PC-3 (cell line): ENCODE results near the gene ZNF281. TPM values are rescaled to one million over a fixed set of nuclear protein-coding genes. Genes with fewer than 3 reads are reported as not detected.

Experiments used
- ATAC-seq: fragments of 200-7000 bp; cut with Tn5 transposase; 2 replicates; pipeline ENCODE4 v1.9.1; 2020; ENCODE audit warnings: mild to moderate bottlenecking, moderate library complexity
- BruUV-seq: library from RNA; stranded (reverse); fragments of 400-500 nt; replicated peaks from 2 replicates; lab custom pipeline; 2021; lab: Mats Ljungman, UMichigan
- CTCF ChIA-PET: fragments of 300-600 bp; sonication (Branson Sonifier 250); formaldehyde crosslinking; loops from one replicate; lab custom pipeline; 2022; ENCODE audit warnings: antibody characterized with exemption; lab: Charles Lee
- POLR2A ChIA-PET: fragments of 300-600 bp; sonication (Branson Sonifier 250); formaldehyde crosslinking; loops from one replicate; lab custom pipeline; 2022; ENCODE audit warnings: antibody characterized with exemption; ENCODE audit not compliant: unreplicated experiment; lab: Charles Lee
- DNase-seq: peaks from one replicate; pipeline ENCODE4 v3.0.0-alpha.2; 2015
- H2AFZ ChIP-seq: fragments of 300-600 bp; sonication (generic); 2 replicates; pipeline ENCODE4 v1.6.0; 2016; ENCODE audit warnings: antibody characterized with exemption, low read length
- H3F3A ChIP-seq: fragments of 300-600 bp; sonication (generic); one replicate; pipeline ENCODE4 v1.6.0; 2017; ENCODE audit warnings: antibody characterized with exemption, low read length, control low read depth, mild to moderate bottlenecking; ENCODE audit not compliant: unreplicated experiment
- H3K27ac ChIP-seq: fragments of 300-600 bp; sonication (generic); 2 replicates; pipeline ENCODE4 v1.5.1; 2016; ENCODE audit warnings: mild to moderate bottlenecking, low read length
- H3K27me3 ChIP-seq: fragments of 300-600 bp; sonication (generic); 2 replicates; pipeline ENCODE4 v1.6.1; 2016; ENCODE audit warnings: low read length, mixed read lengths
- H3K36me3 ChIP-seq: fragments of 300-600 bp; sonication (generic); 2 replicates; pipeline ENCODE4 v1.6.1; 2016; ENCODE audit warnings: low read depth, mixed run types, low read length, mixed read lengths
- H3K4me1 ChIP-seq: fragments of 300-600 bp; sonication (generic); 2 replicates; pipeline ENCODE4 v1.5.1; 2016; ENCODE audit warnings: low read length; ENCODE audit not compliant: insufficient read depth
- H3K4me2 ChIP-seq: fragments of 300-600 bp; sonication (generic); 2 replicates; pipeline ENCODE4 v1.6.0; 2016; ENCODE audit warnings: low read length
- H3K4me3 ChIP-seq: fragments of 300-600 bp; sonication (generic); 2 replicates; pipeline ENCODE4 v1.5.1; 2016; ENCODE audit warnings: mild to moderate bottlenecking, low read length, mixed read lengths
- H3K79me2 ChIP-seq: fragments of 300-600 bp; sonication (generic); 2 replicates; pipeline ENCODE4 v1.6.1; 2017; ENCODE audit warnings: low read length, mixed read lengths
- H3K9ac ChIP-seq: fragments of 300-600 bp; sonication (generic); 2 replicates; pipeline ENCODE4 v1.6.0; 2016; ENCODE audit warnings: mild to moderate bottlenecking, low read length
- H3K9me2 ChIP-seq: fragments of 300-600 bp; sonication (generic); replicated peaks from 2 replicates; pipeline ENCODE4 v1.6.1; 2016; ENCODE audit warnings: mixed run types, low read length, mixed read lengths
- H3K9me3 ChIP-seq: fragments of 300-600 bp; sonication (generic); 2 replicates; pipeline ENCODE4 v1.6.1; 2016; ENCODE audit warnings: low read length, mixed read lengths
- H4K20me1 ChIP-seq: fragments of 300-600 bp; sonication (generic); 2 replicates; pipeline ENCODE4 v1.6.1; 2016; ENCODE audit warnings: low read length, mixed read lengths
- CTCF ChIP-seq: fragments of 300-600 bp; sonication (generic); conservative IDR thresholded peaks from 2 replicates; pipeline ENCODE4 v1.5.1; 2017; ENCODE audit warnings: antibody characterized with exemption, low read depth, mild to moderate bottlenecking, low read length
- EZH2 ChIP-seq: fragments of 300-600 bp; sonication (generic); IDR thresholded peaks from one replicate; pipeline ENCODE4 v1.6.1; 2017; ENCODE audit warnings: antibody characterized with exemption, mild to moderate bottlenecking, low read length; ENCODE audit not compliant: unreplicated experiment
- EZH2phosphoT487 ChIP-seq: fragments of 300-600 bp; sonication (generic); IDR thresholded peaks from 2 replicates; pipeline ENCODE4 v1.6.1; 2018; ENCODE audit warnings: mild to moderate bottlenecking, antibody characterized with exemption, low read length, borderline replicate concordance
- intact Hi-C: fragments of 100-400 bp; cut with micrococcal nuclease; formaldehyde crosslinking; loops from 2 replicates; pipeline ENCODE4 v1.9.0; 2023
- total RNA-seq: library from RNA; depleted of rRNA; stranded (reverse); fragments of >200 nt; gene quantifications from 2 replicates; pipeline ENCODE4 v1.2.3, GENCODE V29; 2014

Gene ZNF281
- total RNA-seq, 1 experiment from 2014 or later, result 26.6 TPM

DNA sequence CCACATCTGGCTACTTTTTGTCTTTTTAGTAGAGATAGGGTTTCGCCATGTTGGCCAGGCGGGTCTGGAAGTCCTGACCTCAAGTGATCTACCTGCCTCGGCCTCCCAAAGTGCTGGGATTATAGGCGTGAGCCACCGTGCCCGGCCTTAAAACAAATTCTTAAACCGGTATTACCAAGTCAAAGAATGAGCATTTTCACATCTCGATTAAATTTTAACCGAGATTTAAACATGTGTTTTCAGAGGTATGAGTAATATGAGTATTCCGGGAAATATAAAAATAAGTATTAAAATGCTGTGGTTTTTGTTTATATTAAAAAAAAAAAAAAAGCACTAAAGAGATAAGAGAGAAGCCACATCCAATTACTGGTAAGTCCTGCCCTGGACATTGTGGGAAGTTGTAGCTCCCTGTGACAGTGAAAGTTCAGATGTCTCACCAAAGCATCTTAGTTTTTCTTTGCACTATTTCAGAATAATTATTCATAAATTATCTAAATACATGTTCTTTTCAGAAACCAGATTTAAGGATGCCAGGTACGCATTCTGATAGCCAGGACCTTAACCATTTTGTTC is 24.9 kb downstream of the ZNF281 start:
- no peaks in the 10 kb centered on the region for H3K27me3 ChIP-seq
- ATAC-seq (no peak), DNase-seq (no peak)
- no peak overlapping the region for H3K4me2 ChIP-seq
- TF ChIP-seq EZH2phosphoT487 (no peak), EZH2 (no peak), CTCF (no peak)
- H3K9me2 ChIP-seq, result no peaks in the 10 kb centered on the region
- intact Hi-C loops, result no loop called here
- ChIA-PET CTCF (no interaction called here), POLR2A (no interaction called here)
- H3K27ac ChIP-seq, result no peak overlapping the region
- H4K20me1 ChIP-seq, result no peaks in the 10 kb centered on the region
- H3K36me3 ChIP-seq, result no peaks in the 10 kb centered on the region
- peaks cover 31% of the 10 kb centered on the region for H3K4me1 ChIP-seq
- no peaks in the 10 kb centered on the region for H3K79me2 ChIP-seq
- no peak overlapping the region for H3K9ac ChIP-seq
- BruUV-seq, result no TSS peak
- peaks cover 10% of the 10 kb centered on the region for H3F3A ChIP-seq
- no peak overlapping the region for H3K4me3 ChIP-seq
- no peak overlapping the region for H2AFZ ChIP-seq
- H3K9me3 ChIP-seq, result no peaks in the 10 kb centered on the region

DNA sequence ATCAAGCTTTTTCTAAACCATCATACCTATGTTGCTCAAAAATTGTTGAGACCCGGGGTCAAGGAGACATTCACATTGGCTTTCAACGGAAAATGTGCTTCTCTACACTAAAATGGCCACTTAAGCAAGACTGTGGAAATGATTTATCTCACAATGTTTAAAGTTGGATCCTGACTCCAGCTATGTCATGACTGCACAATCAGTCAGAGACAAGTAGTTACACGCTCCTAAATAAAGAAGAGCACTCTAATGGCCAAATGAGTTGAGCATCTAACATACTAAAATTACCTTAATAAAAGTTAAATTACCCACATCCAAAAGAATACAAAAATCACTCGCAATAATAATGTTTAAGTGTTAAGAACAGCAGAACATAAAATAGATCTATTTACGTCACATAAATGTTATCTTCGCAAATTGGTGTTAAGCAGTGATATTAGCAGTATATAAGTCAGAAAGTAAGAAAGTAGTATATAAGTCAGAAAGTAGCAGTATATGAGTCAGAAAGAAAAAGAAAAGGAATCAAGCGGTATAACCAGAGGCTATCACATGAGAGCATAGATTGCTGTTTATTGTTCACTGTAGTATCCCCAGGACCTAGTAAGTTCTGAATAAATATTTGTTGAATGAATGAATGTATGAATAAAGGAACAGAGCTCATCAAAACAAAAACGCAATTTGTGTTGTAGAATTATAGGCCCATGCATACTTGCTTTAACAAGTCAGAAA is 28.4 kb downstream of the ZNF281 start:
- Histone ChIP-seq H3K9me2 (no peaks in the 10 kb centered on the region), H3K9me3 (no peaks in the 10 kb centered on the region), H3K4me1 (peaks cover 45% of the 10 kb centered on the region), H3K27ac (peak overlapping the region; percentile 32), H3K9ac (0 out of 2 replicates have a peak overlapping the region, but pooled peaks have one; percentile 1), H3K4me3 (no peak overlapping the region), H3K27me3 (no peaks in the 10 kb centered on the region), H3K36me3 (no peaks in the 10 kb centered on the region), H2AFZ (no peak overlapping the region), H3K79me2 (no peaks in the 10 kb centered on the region), H3F3A (peaks cover 20% of the 10 kb centered on the region), H3K4me2 (peak overlapping the region; percentile 58), H4K20me1 (no peaks in the 10 kb centered on the region)
- BruUV-seq, result no TSS peak
- ChIA-PET POLR2A (interaction anchor here (0.7 kb wide), 3 partner anchors 80 to 179 kb away, joined by 4 to 29 read pairs (median 14); no protein-coding TSS in a partner anchor), CTCF (interaction anchor here (0.6 to 0.9 kb wide), 4 partner anchors 10 to 127 kb away, joined by 3 to 11 read pairs (median 4); no protein-coding TSS in a partner anchor)
- intact Hi-C loops, result no loop called here
- DNase-seq (peak; percentile 81), ATAC-seq (peak; percentile 57)
- no peak for TF ChIP-seq EZH2phosphoT487
- TF ChIP-seq EZH2, result no peak
- no peak for TF ChIP-seq CTCF
